Gastrocnemius medialis (tissue), 4 donors: ENCODE data around the gene SS18L1.

Experiments
- CTCF ChIP-seq, 5 experiments: fragments of 450-650 bp in 3 of 5; fragments of 200-600 bp in 2 of 5; sonication (generic) in 2 of 5; IDR thresholded peaks in 4 of 5; conservative IDR thresholded peaks in 1 of 5; 1 replicate in 4 of 5; 2 replicates in 1 of 5; pipeline ENCODE4 v1.5.1; 2016 to 2019; ENCODE audit warnings: antibody characterized with exemption in 5 of 5, mild to moderate bottlenecking in 3 of 5, moderate library complexity in 3 of 5
- POLR2A ChIP-seq, 2 donors: fragments of 450-650 bp; IDR thresholded peaks; one replicate each; pipeline ENCODE4 v1.6.1; 2017; ENCODE audit warnings: antibody characterized with exemption in 2 of 2, mild to moderate bottlenecking in 2 of 2, moderate library complexity in 2 of 2

- TF ChIP-seq POLR2A (IDR thresholded peaks at IDR 0.05) (no peak), CTCF (IDR thresholded peaks at IDR 0.05 in 4 of 5, conservative IDR thresholded peaks at IDR 0.05 in 1 of 5) (no peak)
Measured at GRCh38 chr20:62231292-62231691, 87.7 kb downstream of the SS18L1 start.
